ENCODE results near the gene GIGYF2.

Gene GIGYF2

DNA sequence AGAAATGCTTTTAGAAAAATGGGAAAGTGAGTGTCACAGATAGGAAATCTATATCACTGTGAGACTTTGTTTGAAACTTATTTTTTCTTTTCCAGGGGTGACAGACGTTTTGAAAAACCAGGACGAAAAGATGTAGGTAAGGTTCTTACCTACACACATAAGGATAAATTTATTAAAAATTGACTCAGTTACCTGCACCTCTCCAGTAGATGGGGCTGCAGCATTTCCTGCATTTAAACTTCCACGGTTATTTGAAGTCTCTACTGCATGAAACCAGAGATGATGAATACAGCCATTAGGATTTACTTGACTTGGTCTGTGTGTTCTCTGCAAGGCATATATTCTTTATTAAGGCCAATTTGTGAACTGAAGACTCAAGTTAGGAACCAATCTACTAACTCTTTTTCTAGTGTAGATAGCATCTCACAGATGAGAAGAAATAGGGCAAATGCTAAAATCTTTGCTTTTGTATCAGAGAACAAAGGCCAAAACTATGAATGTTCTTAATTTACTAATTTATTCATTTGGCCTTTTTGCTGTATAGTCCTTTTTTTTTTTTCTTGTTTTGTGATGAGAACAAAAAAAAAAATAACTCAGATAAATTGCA lies 64.3 kb downstream of the GIGYF2 start:
- DNase-seq = peak in 3 of 5 experiments; percentile 2 to 73 (median 19)

DNA sequence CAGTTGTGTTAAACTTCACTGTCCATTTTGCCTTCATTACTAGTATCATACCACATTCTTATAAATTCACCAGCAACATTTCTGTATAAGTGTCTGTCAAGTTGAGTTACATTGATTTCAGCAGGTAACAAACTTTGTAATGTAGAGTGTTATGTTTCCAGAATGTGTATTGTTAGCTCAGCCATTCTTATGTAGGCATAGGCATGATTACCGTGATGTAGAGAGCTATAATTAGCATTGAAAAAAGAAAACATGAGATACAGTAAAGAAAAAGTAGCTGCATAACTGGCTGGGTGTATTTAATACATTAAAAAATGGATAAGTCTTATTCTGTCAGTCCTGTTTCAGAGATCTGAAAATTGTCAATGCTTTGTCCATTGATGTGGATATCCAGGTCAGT lies 70.7 kb downstream of the GIGYF2 start:
- DNase-seq = no peak

DNA sequence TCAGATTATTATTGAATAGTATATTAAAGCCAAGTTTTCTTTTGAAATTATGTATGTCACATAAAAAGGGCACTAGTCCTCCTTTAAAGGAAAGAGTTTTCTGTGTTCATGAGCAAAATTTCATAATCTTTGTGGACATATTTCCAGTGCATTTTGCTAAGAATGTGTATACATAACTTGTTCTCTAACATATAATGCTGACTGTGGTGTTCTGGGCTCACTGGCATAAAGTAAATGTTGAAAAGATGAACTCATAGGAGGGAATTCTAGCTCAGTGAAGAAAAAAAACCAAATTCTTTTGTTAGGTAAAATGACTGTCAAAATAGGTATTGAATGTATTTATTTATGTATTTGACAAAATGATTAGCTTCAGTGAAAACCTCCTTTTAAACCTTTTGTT lies 73.1 kb downstream of the GIGYF2 start:
- DNase-seq = no peak

DNA sequence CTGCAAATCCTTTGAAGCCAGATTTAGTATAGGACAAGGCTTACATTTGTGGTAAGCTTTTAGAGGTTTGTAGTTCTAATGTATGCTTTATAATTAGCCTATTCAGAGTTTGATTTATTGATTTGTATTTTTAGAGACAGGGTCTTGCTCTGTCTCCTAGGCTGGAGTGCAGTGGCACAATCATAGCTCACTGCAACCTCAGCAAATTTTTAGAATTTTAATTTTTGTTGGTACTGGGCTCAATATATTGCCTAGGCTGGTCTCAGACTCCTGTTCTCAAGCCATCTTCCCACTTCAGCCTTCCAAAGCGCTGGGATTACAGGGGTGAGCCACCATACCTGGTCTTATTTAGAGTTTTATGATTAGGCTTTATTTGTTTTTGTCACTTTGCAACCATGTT lies 74.7 kb downstream of the GIGYF2 start:
- no peak for DNase-seq

DNA sequence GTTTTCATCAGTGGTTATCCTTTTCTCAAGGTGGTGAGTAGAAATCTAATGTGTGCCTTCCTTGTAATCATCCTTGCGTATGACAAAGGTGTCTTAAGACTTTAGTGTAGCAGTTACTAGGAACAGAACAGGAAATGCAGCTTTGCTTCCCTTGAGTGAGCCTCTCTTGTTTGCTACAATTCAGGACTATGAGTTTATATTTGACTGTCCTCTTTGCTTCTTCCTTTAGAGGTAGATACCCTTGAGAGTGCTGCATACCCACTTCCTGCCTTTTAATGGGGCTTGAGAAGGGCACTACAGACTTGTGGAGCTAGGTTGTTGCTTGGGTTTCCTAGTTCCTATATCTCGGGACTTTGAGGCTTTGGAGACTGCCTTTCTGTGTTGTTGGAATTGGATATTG lies 75.4 kb downstream of the GIGYF2 start:
- DNase-seq = peak in 1 of 5 experiments; percentile 89

DNA sequence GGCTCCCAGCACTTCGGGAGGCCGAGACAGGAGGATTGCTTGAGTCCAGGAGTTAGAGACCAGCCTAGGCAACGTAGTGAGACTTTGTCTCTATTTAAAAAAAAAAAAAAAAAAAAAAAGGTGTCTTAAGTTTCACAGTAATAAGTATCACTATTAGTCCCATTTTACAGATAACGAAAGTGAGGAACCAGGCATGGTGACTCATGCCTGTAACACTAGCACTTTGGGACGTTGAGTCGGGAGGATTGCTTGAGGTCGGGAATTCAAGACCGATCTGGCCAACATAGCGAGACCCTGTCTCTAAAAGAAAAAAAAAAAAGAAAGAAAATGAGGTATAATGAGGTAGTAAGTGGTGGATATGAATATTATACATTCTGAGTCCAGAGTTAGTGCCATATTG lies 76.7 kb downstream of the GIGYF2 start:
- DNase-seq = peak in 1 of 5 experiments; percentile 55

DNA sequence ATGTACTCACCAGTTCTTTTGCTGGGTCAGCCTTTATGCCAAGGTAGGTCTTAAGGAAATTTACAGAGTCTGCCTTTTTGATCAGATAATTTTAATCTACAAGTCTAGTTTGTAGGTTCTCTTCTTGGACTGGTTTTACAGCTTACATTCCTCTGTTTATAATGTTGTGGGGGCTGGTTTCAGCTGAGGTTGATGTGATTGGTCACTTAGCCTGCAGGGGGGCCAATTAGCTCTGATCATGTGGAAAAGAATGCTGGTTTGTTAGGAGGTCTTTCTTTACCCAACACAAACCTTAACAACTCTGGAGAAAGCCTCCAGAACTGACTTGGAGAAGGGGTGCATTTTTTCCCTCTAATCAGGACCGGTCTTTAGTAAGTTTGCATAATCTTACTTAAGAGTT lies 79.3 kb downstream of the GIGYF2 start, which contains the start of gene KCNJ13:
Gene KCNJ13 (minus strand): TSS at position 131 of the 400 bp plus-strand sequence. CDS start 5,203 bp downstream, outside the sequence.
- no peak for DNase-seq

DNA sequence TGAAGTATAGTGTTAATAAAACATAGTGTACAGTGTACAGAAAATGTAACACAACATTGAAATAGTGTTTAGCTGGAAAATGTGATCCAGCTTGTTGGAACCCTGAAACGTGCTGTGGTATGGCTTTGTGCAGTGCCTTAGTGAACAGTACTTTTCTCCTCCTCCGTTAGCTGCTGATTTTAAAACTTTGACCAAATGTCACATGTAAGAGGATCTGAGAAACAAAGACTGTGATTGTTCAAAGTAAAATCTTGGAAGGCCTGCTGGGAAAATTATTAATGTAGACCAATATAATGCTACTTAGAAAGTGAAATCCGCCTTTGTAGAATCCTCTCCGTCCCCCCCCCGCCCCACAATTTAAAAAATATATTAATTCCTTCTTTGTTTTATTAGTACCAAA lies 80.1 kb downstream of the GIGYF2 start:
- DNase-seq = no peak

DNA sequence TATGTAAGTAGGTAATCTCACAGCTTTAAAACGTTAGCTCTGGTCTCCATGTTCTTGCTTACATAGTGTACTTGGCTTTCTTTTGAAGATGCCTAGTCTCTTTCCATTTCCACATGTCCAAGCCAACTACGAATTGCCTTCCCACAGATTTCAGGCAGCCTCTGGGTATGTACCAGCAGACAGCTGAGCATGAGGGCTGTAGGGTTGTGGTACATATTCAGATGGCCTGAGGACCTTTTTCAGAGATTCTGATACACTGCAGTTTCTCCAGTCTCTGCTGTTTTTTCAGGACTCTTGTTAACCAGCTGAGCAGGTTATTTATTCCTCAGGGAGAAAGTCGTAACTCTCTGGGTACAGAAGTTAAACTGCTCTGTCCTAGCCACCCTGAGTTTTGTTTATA lies 82.3 kb downstream of the GIGYF2 start:
- DNase-seq = no peak

DNA sequence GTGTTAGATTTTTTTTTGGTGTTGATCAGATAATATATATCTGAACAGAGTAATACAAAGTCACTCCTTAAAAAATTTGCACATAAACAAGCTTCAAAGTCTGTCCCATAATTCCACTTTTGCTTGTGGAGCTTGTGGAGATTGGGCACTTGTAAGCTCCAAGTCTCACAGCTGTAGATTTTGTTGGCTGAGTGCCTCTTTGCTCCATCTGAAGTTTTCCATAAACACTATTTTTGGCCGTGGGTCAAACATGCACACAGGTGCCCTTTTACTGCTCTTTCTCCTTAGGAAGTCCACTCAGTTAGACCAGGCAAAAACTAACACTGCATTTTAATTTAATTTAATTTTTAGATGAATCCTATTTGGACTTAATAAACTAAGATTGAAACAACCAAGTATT lies 82.8 kb downstream of the GIGYF2 start:
- DNase-seq = no peak

DNA sequence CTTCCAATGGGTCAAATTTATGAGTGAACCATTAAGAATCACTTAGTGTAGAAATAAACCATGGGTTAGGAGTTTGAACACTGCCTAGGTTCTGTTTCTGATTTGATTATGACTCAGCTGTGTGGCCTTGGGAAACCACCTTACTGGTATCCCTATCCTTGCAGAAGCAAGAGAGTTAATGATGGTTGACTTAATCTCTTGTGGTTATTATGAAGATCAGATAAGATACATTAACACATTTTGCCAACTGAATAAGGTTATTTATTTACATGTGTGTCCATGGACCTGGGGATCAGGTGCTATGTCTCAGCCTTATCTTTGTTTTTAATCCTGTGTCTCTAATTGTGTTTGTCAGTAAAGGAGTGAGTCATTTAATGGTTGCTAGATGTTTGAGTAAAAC lies 84.6 kb downstream of the GIGYF2 start:
- peak in 1 of 5 experiments; percentile 93 for DNase-seq

DNA sequence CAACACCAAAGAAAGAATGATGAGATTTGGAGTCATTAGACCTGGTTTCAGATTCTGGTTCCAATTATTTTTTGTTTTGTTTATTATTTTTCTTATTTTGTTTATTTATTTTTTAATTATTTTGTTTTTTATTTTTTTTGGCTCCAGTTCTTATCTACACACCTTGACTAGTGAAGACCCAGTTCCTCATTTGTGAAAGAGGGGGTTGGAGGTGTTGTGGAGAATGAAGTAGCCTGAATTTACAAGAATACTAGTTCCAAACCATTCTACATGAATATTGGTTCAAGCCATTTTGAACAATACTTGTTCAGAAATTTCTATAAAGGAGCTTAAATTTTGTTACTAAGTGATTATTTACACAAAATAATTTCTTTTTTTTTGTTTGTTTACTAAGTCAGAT lies 86.1 kb downstream of the GIGYF2 start:
- no peak for DNase-seq

DNA sequence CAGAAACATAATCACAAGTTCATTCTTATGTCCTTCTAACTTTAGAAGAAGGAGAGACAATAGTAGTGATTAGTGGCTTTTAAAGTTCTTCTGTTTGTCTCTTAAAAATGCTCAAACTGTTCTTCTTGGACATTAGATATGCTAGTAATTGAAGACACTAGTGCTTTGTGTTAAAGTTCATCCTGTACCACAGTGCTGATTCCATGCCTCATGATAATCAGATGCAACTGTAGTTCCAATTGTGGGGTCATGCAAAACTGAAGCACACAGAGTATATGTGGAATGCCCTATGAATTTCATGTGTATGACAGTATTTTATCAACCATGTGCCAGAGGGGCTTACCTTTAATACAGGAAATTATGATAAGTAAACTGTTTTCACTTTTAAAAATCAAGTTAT lies 90.7 kb downstream of the GIGYF2 start:
- no peak for DNase-seq

DNA sequence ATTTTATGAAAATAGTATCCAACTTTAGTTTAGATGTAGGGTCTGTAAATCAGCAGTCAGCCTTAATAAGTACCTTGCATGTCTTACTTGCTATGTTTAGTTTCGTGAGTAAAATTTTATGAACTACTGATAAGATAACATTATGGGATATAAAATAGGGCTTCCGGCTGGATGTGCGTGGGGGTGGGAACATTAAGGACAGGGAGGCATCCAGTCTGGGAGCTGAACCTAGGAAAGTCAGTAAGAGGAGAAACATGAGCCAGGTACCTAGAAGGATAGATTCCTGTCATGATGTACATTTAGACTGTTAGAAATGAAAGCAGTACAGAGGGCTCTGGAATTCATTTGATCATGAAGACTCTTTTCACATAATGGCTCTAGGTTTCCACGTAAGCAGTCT lies 92.0 kb downstream of the GIGYF2 start:
- no peak for DNase-seq

DNA sequence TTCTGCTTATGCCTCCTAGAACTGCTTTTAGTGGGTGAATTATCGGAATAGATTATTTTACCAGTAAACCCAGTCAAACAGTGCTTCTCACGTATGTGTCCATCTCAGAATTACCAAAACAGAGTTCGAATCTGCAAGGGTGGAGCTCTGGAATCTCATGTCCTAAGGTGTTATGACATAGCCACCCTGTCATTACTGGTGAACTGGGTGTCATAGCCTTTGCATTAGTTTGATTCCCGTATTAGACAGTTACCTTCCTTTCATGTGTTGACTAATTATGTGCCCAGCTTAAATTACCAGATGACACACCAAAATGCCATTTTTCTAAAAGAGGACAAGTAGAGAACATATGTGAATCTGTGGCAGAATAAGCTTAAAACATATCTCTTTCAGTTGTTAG lies 94.4 kb downstream of the GIGYF2 start:
- no peak for DNase-seq

DNA sequence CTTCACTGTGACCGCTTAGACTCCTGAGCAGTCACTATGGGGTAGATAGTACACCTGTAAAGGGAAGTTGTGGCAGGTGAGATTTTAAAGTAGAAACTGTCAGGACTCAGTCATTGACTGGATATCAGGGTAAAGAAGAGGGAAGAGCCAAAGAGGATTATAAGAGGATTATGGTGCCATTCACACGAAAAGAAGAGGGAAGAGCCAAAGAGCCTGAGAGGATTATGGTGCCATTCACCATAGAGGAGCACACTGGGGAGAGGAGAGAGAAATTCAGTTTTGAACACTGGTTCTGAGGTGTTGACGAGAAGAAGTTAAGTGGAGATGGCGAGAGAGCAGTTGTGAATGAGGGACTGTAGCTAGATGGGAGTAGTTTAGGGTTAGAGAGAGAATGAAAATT lies 96.1 kb downstream of the GIGYF2 start:
- no peak for DNase-seq

DNA sequence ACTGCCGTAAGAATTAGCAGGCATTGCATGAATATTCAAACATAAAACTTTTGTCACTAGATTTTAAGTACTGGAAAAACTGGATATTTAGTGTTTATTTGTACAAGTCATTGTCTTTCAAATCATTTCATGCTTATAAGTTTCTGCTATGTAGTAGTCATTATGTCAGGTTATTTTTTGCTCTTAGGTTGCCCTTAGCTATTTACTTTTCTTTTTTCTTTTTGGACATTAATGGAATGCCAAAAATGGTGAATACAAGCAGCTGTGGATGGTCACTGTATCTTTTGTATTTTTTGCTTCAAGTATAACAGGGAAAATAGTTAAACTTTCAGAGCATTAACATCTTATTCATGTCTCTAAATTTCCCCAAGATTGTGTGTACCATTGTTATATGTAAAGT lies 97.8 kb downstream of the GIGYF2 start:
- no peak for DNase-seq

DNA sequence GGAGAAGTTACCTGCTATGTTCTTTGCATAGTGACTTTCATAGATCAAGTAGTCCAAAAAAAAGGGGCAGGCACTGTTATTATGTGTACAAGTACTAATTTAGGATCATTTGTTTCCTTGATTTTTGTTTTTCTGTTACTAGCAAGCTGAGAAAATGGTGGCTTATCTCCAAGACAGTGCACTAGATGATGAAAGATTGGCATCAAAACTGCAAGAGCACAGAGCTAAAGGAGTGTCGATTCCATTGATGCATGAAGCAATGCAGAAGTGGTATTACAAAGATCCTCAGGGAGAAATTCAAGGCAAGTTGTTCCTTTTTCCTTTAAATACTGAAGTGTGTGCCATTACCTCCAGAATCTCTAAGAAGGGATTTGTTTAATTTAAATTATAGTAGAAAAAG lies 98.8 kb downstream of the GIGYF2 start:
- DNase-seq = no peak

DNA sequence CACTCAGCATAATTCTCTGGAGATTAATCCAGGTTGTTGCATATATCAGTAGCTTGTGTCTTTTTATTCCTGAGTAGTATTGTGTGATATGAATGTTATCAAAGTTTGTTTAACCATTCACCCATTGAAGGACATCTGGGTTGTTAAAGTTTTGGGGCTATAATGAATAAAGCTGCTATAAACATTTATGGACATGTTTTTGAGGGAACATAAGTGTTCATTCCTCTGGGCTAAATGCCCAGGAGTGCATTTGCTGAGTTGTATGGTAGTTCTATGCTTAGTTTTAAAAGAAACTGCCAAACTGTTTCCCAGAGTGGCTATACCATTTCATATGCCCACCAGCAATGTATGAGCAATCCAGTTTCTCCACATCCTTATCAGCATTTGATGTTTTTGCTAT lies 101.1 kb downstream of the GIGYF2 start:
- no peak for DNase-seq

DNA sequence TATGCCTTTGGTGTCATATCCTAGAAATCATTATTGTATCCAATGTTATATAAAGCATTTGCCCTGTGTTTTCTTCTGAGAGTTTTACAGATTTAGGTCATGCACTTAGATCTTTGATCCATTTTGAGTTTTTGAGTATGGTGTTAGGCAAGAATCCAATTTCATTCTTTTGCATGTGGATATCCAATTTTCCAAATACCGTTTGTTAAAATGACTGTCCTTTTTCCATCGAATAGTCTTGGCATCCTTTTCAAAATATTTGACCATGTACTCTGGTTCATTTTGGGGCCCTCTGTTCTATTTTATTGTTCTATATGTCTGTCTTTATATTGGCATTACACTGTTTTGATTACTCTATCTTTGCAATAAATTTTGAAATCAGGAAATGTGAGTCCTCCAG lies 103.0 kb downstream of the GIGYF2 start:
- DNase-seq = no peak

DNA sequence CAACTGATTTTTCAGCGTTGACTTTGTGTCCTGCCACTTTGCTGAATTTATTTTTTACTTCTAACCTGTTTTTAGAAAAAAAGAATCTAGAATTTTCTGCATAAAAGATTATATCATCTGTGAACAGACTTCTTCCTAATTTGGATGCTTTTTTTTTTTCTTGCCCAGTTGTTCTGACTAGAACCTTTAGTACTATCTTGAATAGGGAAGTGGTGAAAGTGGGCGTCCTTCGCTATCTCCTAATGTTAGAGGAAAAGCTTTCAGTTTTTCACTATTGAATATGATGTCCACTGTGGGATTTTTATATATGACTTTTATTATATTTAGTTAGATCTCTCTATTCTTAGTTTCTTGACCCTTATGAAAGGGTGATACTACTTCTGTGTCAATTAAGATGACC lies 105.0 kb downstream of the GIGYF2 start:
- DNase-seq = no peak

DNA sequence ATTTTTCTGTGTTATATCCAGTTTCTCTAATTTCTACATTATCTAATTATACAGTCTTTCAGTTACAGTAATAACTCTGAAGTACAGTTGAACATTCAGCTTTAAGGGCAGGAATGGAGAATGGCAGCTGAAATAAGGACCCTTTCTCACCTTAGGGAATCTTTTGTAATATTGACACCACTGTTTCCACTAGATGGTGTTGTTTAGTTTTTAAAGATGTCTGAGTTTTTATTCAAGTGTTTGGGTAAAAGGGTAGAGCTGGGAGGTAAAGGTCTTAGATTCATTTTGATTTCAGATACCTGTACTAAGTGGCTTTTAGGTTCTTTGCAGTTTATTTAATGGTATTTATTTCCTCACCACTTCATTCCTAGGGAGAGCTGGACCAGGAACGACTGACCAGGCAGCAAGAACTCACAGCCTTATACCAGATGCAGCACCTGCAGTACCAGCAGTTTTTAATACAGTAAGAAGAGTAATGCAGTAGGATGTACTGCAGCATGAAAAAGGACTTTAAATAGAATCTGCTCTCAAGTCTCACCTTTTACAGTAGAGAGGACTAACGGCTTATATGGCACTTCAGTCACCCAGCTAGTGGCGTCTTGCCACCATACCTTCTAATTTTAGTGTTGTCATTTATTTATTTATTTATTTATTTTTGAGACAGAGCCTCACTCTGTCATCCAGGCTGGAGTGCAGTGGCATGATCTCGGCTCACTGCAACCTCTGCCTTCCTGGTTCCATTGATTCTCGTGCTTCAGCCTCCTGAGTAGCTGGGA lies 112.4 kb downstream of the GIGYF2 start:
- peak in 1 of 5 experiments; percentile 37 for DNase-seq

DNA sequence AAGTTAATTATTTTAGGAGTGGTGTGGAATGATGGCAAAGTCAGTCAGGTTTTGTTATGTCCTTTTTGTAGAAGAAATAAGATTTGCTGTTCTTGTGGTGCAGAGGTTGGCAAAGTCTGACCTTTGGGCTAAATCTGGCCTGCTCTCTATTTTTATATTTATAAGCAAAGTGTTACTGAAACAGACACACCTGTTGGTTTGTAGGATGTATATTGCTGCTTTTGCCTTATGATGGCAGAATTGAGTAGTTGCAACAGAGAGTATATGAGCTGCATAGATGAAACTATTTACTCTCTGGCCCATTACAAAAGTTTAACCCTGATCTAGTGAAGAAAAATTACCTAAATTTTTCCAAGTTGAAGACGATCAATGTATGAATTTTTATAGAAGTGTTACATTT lies 113.3 kb downstream of the GIGYF2 start:
- DNase-seq = peak in 1 of 5 experiments; percentile 14

DNA sequence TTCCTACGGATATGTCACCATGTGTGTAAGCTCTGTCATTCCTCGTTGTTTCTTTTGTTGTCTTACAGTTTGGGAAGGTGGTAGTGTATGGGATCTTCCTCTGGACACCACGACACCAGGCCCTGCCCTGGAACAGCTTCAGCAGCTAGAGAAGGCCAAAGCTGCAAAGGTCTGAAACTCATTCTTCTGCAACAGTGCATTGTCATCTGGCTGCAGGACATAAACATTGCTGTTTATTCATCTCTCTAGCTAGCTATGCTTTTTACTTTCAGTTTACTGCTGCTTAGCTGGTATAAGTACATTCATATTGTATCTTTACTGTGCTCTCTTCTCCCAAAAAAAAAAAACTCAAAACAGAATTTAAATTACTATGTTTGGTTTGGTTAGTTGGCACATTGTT lies 118.4 kb downstream of the GIGYF2 start:
- peak in 1 of 5 experiments; percentile 29 for DNase-seq

DNA sequence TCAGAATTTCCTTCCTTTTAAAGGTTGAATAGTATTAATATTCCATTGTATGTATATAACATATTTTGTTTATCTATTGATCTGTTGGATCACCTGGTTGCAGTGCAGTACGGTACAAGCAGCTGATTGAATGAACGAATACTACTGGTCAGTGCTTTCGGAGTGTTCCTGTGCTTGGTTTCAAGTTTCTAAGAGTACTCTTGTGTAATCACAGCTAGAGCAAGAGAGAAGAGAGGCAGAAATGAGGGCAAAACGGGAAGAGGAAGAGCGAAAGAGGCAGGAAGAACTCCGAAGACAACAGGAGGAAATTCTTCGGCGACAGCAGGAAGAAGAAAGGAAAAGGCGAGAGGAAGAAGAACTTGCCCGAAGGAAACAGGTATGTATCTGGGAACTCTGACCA lies 119.5 kb downstream of the GIGYF2 start:
- no peak for DNase-seq
